ENCODE data around the gene THADA. TPM values are rescaled to one million over a fixed set of nuclear protein-coding genes. Genes with fewer than 3 reads are reported as not detected.

THADA gene
- total RNA-seq, 1 experiment from 2014 or later = 20.1 TPM

GRCh38 chr2:43343573-43344304 lies 252.1 kb downstream of the THADA start:
- WGBS (ENCODE audit: extremely low coverage, insufficient read length, low lambda C conversion rate) = no CpG with 5 or more reads among the region's 5 CpGs
- Mint-ChIP-seq H3K27me3 (ENCODE audit: low read depth) (no peaks in the 10 kb centered on the region), H3K4me3 (no peak overlapping the region), H3K27ac (no peak overlapping the region), H3K4me1 (peaks cover 32 to 36% of the 10 kb centered on the region in 2 experiments), H3K36me3 (ENCODE audit: insufficient read depth in 1 of 3, low read depth in 3 of 3) (peaks cover 0 to 7% (median 2%) of the 10 kb centered on the region in 3 experiments; a peak in 2 of 7 replicates), H3K9me3 (no peaks in the 10 kb centered on the region)
- no peaks in the 10 kb centered on the region for H3K79me2 ChIP-seq (ENCODE audit: insufficient read depth, low read length)
- H4K8ac ChIP-seq (replicated peaks; ENCODE audit: insufficient read length, low read depth, low read length) = no peak overlapping the region
- no peak for DNase-seq
- H3K27ac ChIP-seq (ENCODE audit: insufficient read length, low read depth, low read length) = no peak overlapping the region
- no peaks in the 10 kb centered on the region for H3K79me1 ChIP-seq (ENCODE audit: insufficient read depth, low read depth, low read length, poor library complexity, severe bottlenecking)
- H3K23me2 ChIP-seq (ENCODE audit: insufficient read length, low read depth, low read length, poor library complexity, severe bottlenecking) = no peaks in the 10 kb centered on the region
- H3K9ac ChIP-seq (ENCODE audit: extremely low read depth, insufficient read length, low read length) = no peak overlapping the region
- no peak overlapping the region for H3K14ac ChIP-seq (ENCODE audit: insufficient read depth, low read length)
- no peak for TF ChIP-seq CTCF (conservative IDR thresholded peaks at IDR 0.05)
- H2BK15ac ChIP-seq (ENCODE audit: low read depth, low read length) = no peak overlapping the region
- H3T11ph ChIP-seq (ENCODE audit: low read length) = no peak overlapping the region
- no peak overlapping the region for H3K4ac ChIP-seq (ENCODE audit: low read depth, low read length)
- no peak overlapping the region for H2BK20ac ChIP-seq (ENCODE audit: low read depth, low read length, poor library complexity, severe bottlenecking)
- no peak overlapping the region for H4K91ac ChIP-seq (ENCODE audit: insufficient read length, low read depth, low read length)
- H2BK12ac ChIP-seq (ENCODE audit: insufficient read length, low read depth, low read length) = no peak overlapping the region
- peaks cover 13% of the 10 kb centered on the region; the same call in 1 of the 2 replicates for H3K4me1 ChIP-seq (ENCODE audit: insufficient read depth, low read length)
- H3K23ac ChIP-seq (ENCODE audit: insufficient read length, low read depth, low read length) = no peak overlapping the region
- H3K18ac ChIP-seq (ENCODE audit: insufficient read length, low read depth, low read length) = no peak overlapping the region
- H3K9me3 ChIP-seq (ENCODE audit: control insufficient read depth, low read depth, low read length) = no peaks in the 10 kb centered on the region
- H3K4me2 ChIP-seq (ENCODE audit: insufficient read depth, insufficient read length, low read length) = no peak overlapping the region
- no peak overlapping the region for H3K56ac ChIP-seq (ENCODE audit: insufficient read length, low read depth, low read length)
- no peak overlapping the region for H2BK5ac ChIP-seq (ENCODE audit: insufficient read length, low read length)
- no peaks in the 10 kb centered on the region for H4K20me1 ChIP-seq (ENCODE audit: control insufficient read depth, insufficient read depth, insufficient read length)
- H2AFZ ChIP-seq (ENCODE audit: low read length) = no peak overlapping the region
- no peaks in the 10 kb centered on the region for H3K27me3 ChIP-seq (ENCODE audit: insufficient read depth, low read length)
- H4K5ac ChIP-seq (ENCODE audit: insufficient read length, low read depth, low read length) = no peak overlapping the region
- H2BK120ac ChIP-seq (ENCODE audit: low read depth, low read length, poor library complexity, severe bottlenecking) = no peak overlapping the region
- no peak overlapping the region for H2AK5ac ChIP-seq (ENCODE audit: insufficient read length, low read length)

All from H9 (cell line).